H1 (cell line): ENCODE results near the gene PLXNB2. TPM values are rescaled to one million over a fixed set of nuclear protein-coding genes. Genes with fewer than 3 reads are reported as not detected.

Source experiments
- CTCF ChIA-PET: fragments of 300-600 bp; sonication (Branson Sonifier 250); formaldehyde crosslinking; loops from one replicate; lab custom pipeline; 2021; ENCODE audit not compliant: partially characterized antibody; lab: Charles Lee
- POLR2A ChIA-PET: fragments of 300-600 bp; sonication (Branson Sonifier 250); formaldehyde crosslinking; loops from one replicate; lab custom pipeline; 2021; ENCODE audit warnings: inconsistent platforms; ENCODE audit not compliant: partially characterized antibody; lab: Charles Lee
- DNase-seq, 2 experiments: peaks; one replicate each; pipeline versions ENCODE4 v3.0.0 to v3.0.0-alpha.2; 2010 to 2022; ENCODE audit warnings: low spot score in 2 of 2, low read depth in 1 of 2, mixed read lengths in 1 of 2
- FAIRE-seq: peaks from 2 replicates; lab custom pipeline; 2011; peaks lifted over from hg19 to GRCh38; lab: Jason Lieb, UNC
- H2AFZ ChIP-seq: 2 replicates; pipeline ENCODE4 v1.8.1; 2012; ENCODE audit warnings: low read length, inconsistent platforms
- H2AK5ac ChIP-seq: 2 replicates; pipeline ENCODE4 v1.6.1; 2013; ENCODE audit warnings: low read depth, low read length
- H2BK120ac ChIP-seq: replicated peaks from 2 replicates; pipeline ENCODE3; 2013; ENCODE audit warnings: low read depth, low read length, inconsistent platforms
- H2BK12ac ChIP-seq: 2 replicates; pipeline ENCODE4 v1.6.1; 2013; ENCODE audit warnings: low read depth, low read length
- H2BK15ac ChIP-seq: 2 replicates; pipeline ENCODE4 v1.6.1; 2013; ENCODE audit warnings: low read length
- H2BK20ac ChIP-seq: 2 replicates; pipeline ENCODE4 v1.6.1; 2013; ENCODE audit warnings: low read length
- H2BK5ac ChIP-seq: 2 replicates; pipeline ENCODE4 v1.6.1; 2013; ENCODE audit warnings: low read depth, low read length
- H3K14ac ChIP-seq: 2 replicates; pipeline ENCODE4 v1.6.1; 2013; ENCODE audit warnings: inconsistent platforms; ENCODE audit not compliant: insufficient read length
- H3K18ac ChIP-seq: 2 replicates; pipeline ENCODE4 v1.6.1; 2013; ENCODE audit warnings: low read length; ENCODE audit errors: extremely low read depth
- H3K23ac ChIP-seq: 2 replicates; pipeline ENCODE4 v1.6.1; 2013; ENCODE audit warnings: inconsistent platforms; ENCODE audit not compliant: insufficient read length
- H3K23me2 ChIP-seq: 2 replicates; pipeline ENCODE4 v1.6.1; 2013; ENCODE audit warnings: low read depth, low read length
- H3K27ac ChIP-seq: 2 replicates; pipeline ENCODE4 v1.6.1; 2011; ENCODE audit warnings: low read depth, low read length, inconsistent platforms
- H3K27me3 ChIP-seq, 4 experiments: replicated peaks in 1 of 4; 1 replicate in 1 of 4; 2 replicates in 3 of 4; pipeline versions ENCODE4 v1.6.1 to v1.8.1; 2011 to 2013; ENCODE audit warnings: low read length in 3 of 4, mild to moderate bottlenecking in 3 of 4, inconsistent platforms in 2 of 4, mixed read lengths in 2 of 4, moderate library complexity in 1 of 4; ENCODE audit not compliant: control insufficient read depth in 3 of 4, insufficient read depth in 3 of 4; ENCODE audit errors: extremely low read depth in 1 of 4
- H3K36me3 ChIP-seq, 4 experiments: 2 replicates each; pipeline versions ENCODE4 v1.6.1 to v1.8.1; 2011 to 2013; ENCODE audit warnings: mild to moderate bottlenecking in 4 of 4, low read length in 3 of 4, moderate library complexity in 2 of 4, control low read depth in 1 of 4, inconsistent platforms in 1 of 4; ENCODE audit not compliant: insufficient read depth in 4 of 4, control insufficient read depth in 2 of 4
- H3K4ac ChIP-seq: replicated peaks from 2 replicates; pipeline ENCODE3; 2013; ENCODE audit warnings: low read length, low read depth, mixed read lengths, inconsistent platforms; ENCODE audit not compliant: insufficient read length
- H3K4me1 ChIP-seq, 4 experiments: replicated peaks in 1 of 4; 1 replicate in 1 of 4; 2 replicates in 3 of 4; pipeline versions ENCODE4 v1.6.1 to v1.8.1; 2011 to 2013; ENCODE audit warnings: low read length in 3 of 4, inconsistent platforms in 2 of 4, mixed read lengths in 1 of 4; ENCODE audit not compliant: insufficient read depth in 4 of 4, control insufficient read depth in 3 of 4
- H3K4me2 ChIP-seq, 2 experiments: 2 replicates each; pipeline versions ENCODE4 v1.6.1 to v1.8.1; 2011 to 2013; ENCODE audit warnings: low read depth in 2 of 2, low read length in 2 of 2, control low read depth in 1 of 2, inconsistent platforms in 1 of 2, mild to moderate bottlenecking in 1 of 2; ENCODE audit not compliant: insufficient read depth in 1 of 2
- H3K4me3 ChIP-seq, 4 experiments: fragments of 200-600, 300-600 bp in 1 of 4; sonication (generic), shearing (Covaris generic), sonication (Bioruptor Twin) in 1 of 4; 2 replicates each; pipeline versions ENCODE4 v1.5.1 to v1.8.1; 2011 to 2016; ENCODE audit warnings: low read length in 4 of 4, low read depth in 3 of 4, control low read depth in 2 of 4, inconsistent platforms in 2 of 4, mild to moderate bottlenecking in 2 of 4, mixed read lengths in 1 of 4, moderate library complexity in 1 of 4; ENCODE audit not compliant: insufficient read depth in 2 of 4; ENCODE audit errors: extremely low read depth in 1 of 4
- H3K56ac ChIP-seq: replicated peaks from 2 replicates; pipeline ENCODE3; 2013; ENCODE audit warnings: low read depth, mild to moderate bottlenecking, mixed read lengths, low read length, inconsistent platforms; ENCODE audit not compliant: insufficient read length
- H3K79me1 ChIP-seq: 2 replicates; pipeline ENCODE4 v1.6.1; 2013; ENCODE audit warnings: low read depth, low read length, control low read depth
- H3K79me2 ChIP-seq, 2 experiments: 2 replicates each; pipeline versions ENCODE4 v1.6.1 to v1.8.1; 2012 to 2013; ENCODE audit warnings: low read length in 2 of 2, mild to moderate bottlenecking in 2 of 2, inconsistent platforms in 1 of 2; ENCODE audit not compliant: insufficient read depth in 2 of 2, control insufficient read depth in 1 of 2
- H3K9ac ChIP-seq, 4 experiments: replicated peaks in 1 of 4; 1 replicate in 1 of 4; 2 replicates in 3 of 4; pipeline versions ENCODE4 v1.6.1 to v1.8.1; 2011 to 2013; ENCODE audit warnings: low read depth in 3 of 4, low read length in 3 of 4, control low read depth in 2 of 4, mild to moderate bottlenecking in 2 of 4, moderate library complexity in 2 of 4, inconsistent platforms in 1 of 4; ENCODE audit errors: extremely low read depth in 1 of 4
- H3K9me3 ChIP-seq, 2 experiments: 2 replicates each; pipeline versions ENCODE4 v1.6.1 to v1.8.1; 2012 to 2013; ENCODE audit warnings: mild to moderate bottlenecking in 2 of 2, moderate library complexity in 2 of 2, control low read depth in 1 of 2, inconsistent platforms in 1 of 2, low read depth in 1 of 2, low read length in 1 of 2, mixed read lengths in 1 of 2; ENCODE audit not compliant: insufficient read depth in 2 of 2
- H4K20me1 ChIP-seq, 2 experiments: replicated peaks in 1 of 2; 2 replicates each; pipeline versions ENCODE3 to v1.8.1; 2011 to 2013; ENCODE audit warnings: inconsistent platforms in 2 of 2, low read length in 2 of 2, mild to moderate bottlenecking in 1 of 2; ENCODE audit not compliant: insufficient read depth in 2 of 2, control insufficient read depth in 1 of 2
- H4K5ac ChIP-seq: 2 replicates; pipeline ENCODE4 v1.6.1; 2013; ENCODE audit warnings: low read length, low read depth, mixed read lengths, inconsistent platforms; ENCODE audit not compliant: insufficient read length
- H4K8ac ChIP-seq: 2 replicates; pipeline ENCODE4 v1.8.0; 2013; ENCODE audit warnings: mild to moderate bottlenecking, moderate library complexity, low read length, inconsistent platforms; ENCODE audit not compliant: insufficient read depth; ENCODE audit errors: extremely low read depth
- H4K91ac ChIP-seq: replicated peaks from 2 replicates; pipeline ENCODE3; 2013; ENCODE audit warnings: low read length, mixed read lengths, inconsistent platforms; ENCODE audit not compliant: insufficient read length
- TAF7 ChIP-seq: optimal IDR thresholded peaks from 2 replicates; pipeline ENCODE3; 2011; ENCODE audit warnings: low read depth, mild to moderate bottlenecking, inconsistent platforms, low read length, moderate library complexity, borderline replicate concordance
- WGBS, 2 experiments: shearing (Covaris generic) in 1 of 2; methylation state at CpG; one replicate each; pipeline versions ENCODE4 v1.1.6 to v1.1.7; 2013 to 2015; ENCODE audit warnings: low lambda C conversion rate in 2 of 2, mixed read lengths in 2 of 2, inconsistent platforms in 1 of 2, low coverage in 1 of 2, missing lambda C conversion rate in 1 of 2; ENCODE audit not compliant: insufficient replicate concordance in 2 of 2, insufficient coverage in 1 of 2, insufficient read length in 1 of 2; ENCODE audit errors: extremely low coverage in 1 of 2, missing lambda C conversion rate in 1 of 2; 5-methylcytosine and 5-hydroxymethylcytosine counted together
- polyA plus RNA-seq, 7 experiments: library from polyadenylated mRNA; depleted of rRNA in 3 of 7; stranded (reverse) in 5 of 7; unstranded in 2 of 7; fragments of >200 nt in 5 of 7; fragments of 200-250 nt in 2 of 7; gene quantifications; 1 replicate in 5 of 7; 2 replicates in 1 of 7; 4 replicates in 1 of 7; pipeline versions ENCODE4 v1.2.1 to v1.2.3, GENCODE V29; 2011 to 2013; ENCODE audit warnings: missing spikeins in 2 of 7, mixed read lengths in 2 of 7
- total RNA-seq: library from RNA; stranded (reverse); fragmentation: NEBNext Ultra II Directional; extraction: Animal tissue kit (Norgen Biotek cat#: 25700); gene quantifications from 2 replicates; pipeline ENCODE4 v1.2.1, GENCODE V29; 2021

PLXNB2 gene
- total and polyA plus RNA-seq, 2 of the 8 experiments (the other 6 are each of a cell fraction or from before 2014, with no cell fraction given), result 58.3 to 92.8 TPM

GRCh38 chr22:50260801-50261614, 46.4 kb downstream of the PLXNB2 start:
- peaks cover 0 to 20% (median 10%) of the 10 kb centered on the region in 4 experiments; a peak in 6 of 7 replicates for H3K4me1 ChIP-seq
- H3K23me2 ChIP-seq, result peaks cover 6% of the 10 kb centered on the region; the same call in 1 of the 2 replicates
- H3K56ac ChIP-seq, result no peak overlapping the region
- H2BK15ac ChIP-seq, result 0 out of 2 replicates have a peak overlapping the region, but pooled peaks have one; percentile 61
- CTCF ChIA-PET, result interaction anchor here (2.2 to 4.7 kb wide), 3 partner anchors 9 to 81 kb away, joined by 12 to 26 read pairs (median 17); partner anchors contain the start of gene HDAC10
- no peak overlapping the region; the same call in 1 of the 2 replicates for H2AFZ ChIP-seq
- no peak overlapping the region for H4K5ac ChIP-seq
- no peak overlapping the region for H3K14ac ChIP-seq
- peak overlapping the region; percentile 40 for H4K91ac ChIP-seq
- no peak overlapping the region for H2BK12ac ChIP-seq
- FAIRE-seq (no peak), DNase-seq (peak in 1 of 2 experiments; percentile 72)
- no peak overlapping the region for H3K27ac ChIP-seq
- peak overlapping the region in 1 of 4 experiments; percentile 19; a peak in 2 of 7 replicates for H3K9ac ChIP-seq
- no peak overlapping the region; the same call in none of the 2 replicates for H3K18ac ChIP-seq
- no peaks in the 10 kb centered on the region for H3K79me1 ChIP-seq
- no peak overlapping the region for H3K23ac ChIP-seq
- H3K4me3 ChIP-seq, result peak overlapping the region; percentile 35 to 73 (median 48)
- no peaks in the 10 kb centered on the region for H3K36me3 ChIP-seq
- H4K8ac ChIP-seq, result peak overlapping the region; percentile 89; the same call in 1 of the 2 replicates
- peaks cover 1 to 22% (median 18%) of the 10 kb centered on the region in 4 experiments; a peak in 6 of 7 replicates for H3K27me3 ChIP-seq
- H2AK5ac ChIP-seq, result no peak overlapping the region
- H3K4me2 ChIP-seq, result peak overlapping the region; percentile 77 to 78
- no peak overlapping the region for H2BK120ac ChIP-seq
- no peak overlapping the region for H2BK5ac ChIP-seq
- WGBS, 2 experiments, result 3% methylated on average over 56 of the region's 92 CpGs; no CpG with 5 or more reads in 1 of the 2 experiments
- H4K20me1 ChIP-seq, result peaks cover 5 to 10% of the 10 kb centered on the region in 2 experiments
- no peak overlapping the region for H3K4ac ChIP-seq
- H2BK20ac ChIP-seq, result no peak overlapping the region
- H3K9me3 ChIP-seq, result no peaks in the 10 kb centered on the region
- POLR2A ChIA-PET, result interaction anchor here (0.6 to 2.3 kb wide), 5 partner anchors 9 to 60 kb away, joined by 3 to 5 read pairs (median 3); partner anchors contain the start of gene HDAC10
- no peaks in the 10 kb centered on the region for H3K79me2 ChIP-seq
- no peak for TF ChIP-seq TAF7
